Measurements from ENCODE around the gene POLR3F.

The POLR3F gene

DNA sequence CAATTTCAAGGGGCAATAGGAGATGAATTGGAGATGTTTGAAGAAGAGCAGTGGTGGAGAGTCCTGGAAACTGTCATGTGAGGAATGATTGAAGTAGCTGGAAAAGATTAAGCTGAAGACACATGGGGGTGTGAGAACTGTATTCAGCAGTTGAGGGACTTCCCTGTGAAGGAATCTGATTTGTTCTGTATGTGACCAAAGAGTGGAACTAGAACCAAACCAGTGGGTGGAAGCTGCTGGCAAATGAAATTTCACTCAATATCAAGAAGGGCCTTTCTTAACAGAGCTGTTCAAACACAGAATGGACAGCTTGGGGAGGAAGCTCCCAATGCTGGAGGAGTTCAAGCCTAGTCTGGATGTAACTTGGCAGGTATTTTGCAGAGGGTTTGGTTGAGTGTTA, 61.9 kb downstream of the POLR3F start:
- Histone ChIP-seq H3K79me2 (ENCODE audit: low read length) (no peaks in the 10 kb centered on the region), H3K9me3 (ENCODE audit: insufficient read depth, low read length) (no peaks in the 10 kb centered on the region), H3K4me2 (ENCODE audit: low read length) (no peak overlapping the region), H4K20me1 (ENCODE audit: insufficient read depth, low read length) (no peaks in the 10 kb centered on the region), H3K4me1 (ENCODE audit: low read length) (no peaks in the 10 kb centered on the region), H3K4me3 (ENCODE audit: low read length) (no peak overlapping the region), H3K9ac (ENCODE audit: low read length) (no peak overlapping the region), H3K27me3 (ENCODE audit: low read depth, low read length) (no peaks in the 10 kb centered on the region), H2AFZ (ENCODE audit: low read depth, low read length) (no peak overlapping the region), H3K27ac (ENCODE audit: low read length) (no peak overlapping the region), H3K36me3 (replicated peaks; ENCODE audit: low read depth, low read length) (peaks cover 84% of the 10 kb centered on the region)
- no peak for TF ChIP-seq EZH2phosphoT487 (IDR thresholded peaks at IDR 0.05; ENCODE audit: low read depth)
- TF ChIP-seq, protein P1, sequence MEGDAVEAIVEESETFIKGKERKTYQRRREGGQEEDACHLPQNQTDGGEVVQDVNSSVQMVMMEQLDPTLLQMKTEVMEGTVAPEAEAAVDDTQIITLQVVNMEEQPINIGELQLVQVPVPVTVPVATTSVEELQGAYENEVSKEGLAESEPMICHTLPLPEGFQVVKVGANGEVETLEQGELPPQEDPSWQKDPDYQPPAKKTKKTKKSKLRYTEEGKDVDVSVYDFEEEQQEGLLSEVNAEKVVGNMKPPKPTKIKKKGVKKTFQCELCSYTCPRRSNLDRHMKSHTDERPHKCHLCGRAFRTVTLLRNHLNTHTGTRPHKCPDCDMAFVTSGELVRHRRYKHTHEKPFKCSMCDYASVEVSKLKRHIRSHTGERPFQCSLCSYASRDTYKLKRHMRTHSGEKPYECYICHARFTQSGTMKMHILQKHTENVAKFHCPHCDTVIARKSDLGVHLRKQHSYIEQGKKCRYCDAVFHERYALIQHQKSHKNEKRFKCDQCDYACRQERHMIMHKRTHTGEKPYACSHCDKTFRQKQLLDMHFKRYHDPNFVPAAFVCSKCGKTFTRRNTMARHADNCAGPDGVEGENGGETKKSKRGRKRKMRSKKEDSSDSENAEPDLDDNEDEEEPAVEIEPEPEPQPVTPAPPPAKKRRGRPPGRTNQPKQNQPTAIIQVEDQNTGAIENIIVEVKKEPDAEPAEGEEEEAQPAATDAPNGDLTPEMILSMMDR (IDR thresholded peaks at IDR 0.05; ENCODE audit: low read depth, low read length) = no peak

DNA sequence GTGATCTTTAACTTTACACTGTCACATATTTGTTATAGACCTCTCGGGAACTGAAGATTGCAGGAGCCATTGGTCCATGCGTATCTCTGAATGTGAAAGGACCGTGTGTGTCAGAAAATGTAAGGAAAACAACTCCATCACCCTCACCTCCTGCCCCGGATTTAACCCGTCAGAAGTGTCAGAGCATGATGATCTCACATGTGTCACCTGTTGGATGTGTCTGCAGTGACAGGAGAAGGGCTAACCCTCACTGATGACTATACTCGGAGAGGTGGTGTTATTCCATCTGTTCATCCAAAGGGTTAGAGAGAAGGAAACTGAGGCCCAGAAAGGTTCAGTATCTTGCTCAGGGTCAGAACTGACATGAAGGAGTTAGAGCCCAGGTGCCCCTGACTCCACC, 65.4 kb downstream of the POLR3F start:
- Histone ChIP-seq H3K4me3 (ENCODE audit: low read length) (no peak overlapping the region), H4K20me1 (ENCODE audit: insufficient read depth, low read length) (no peaks in the 10 kb centered on the region), H3K36me3 (replicated peaks; ENCODE audit: low read depth, low read length) (peaks cover 75% of the 10 kb centered on the region), H3K4me1 (ENCODE audit: low read length) (no peaks in the 10 kb centered on the region), H3K27me3 (ENCODE audit: low read depth, low read length) (no peaks in the 10 kb centered on the region), H3K4me2 (ENCODE audit: low read length) (no peak overlapping the region), H3K79me2 (ENCODE audit: low read length) (no peaks in the 10 kb centered on the region), H3K9ac (ENCODE audit: low read length) (no peak overlapping the region), H3K9me3 (ENCODE audit: insufficient read depth, low read length) (no peaks in the 10 kb centered on the region), H3K27ac (ENCODE audit: low read length) (no peak overlapping the region), H2AFZ (ENCODE audit: low read depth, low read length) (no peak overlapping the region)
- TF ChIP-seq EZH2phosphoT487 (IDR thresholded peaks at IDR 0.05; ENCODE audit: low read depth) = no peak
- TF ChIP-seq, protein P1 (IDR thresholded peaks at IDR 0.05; ENCODE audit: low read depth, low read length) = no peak

DNA sequence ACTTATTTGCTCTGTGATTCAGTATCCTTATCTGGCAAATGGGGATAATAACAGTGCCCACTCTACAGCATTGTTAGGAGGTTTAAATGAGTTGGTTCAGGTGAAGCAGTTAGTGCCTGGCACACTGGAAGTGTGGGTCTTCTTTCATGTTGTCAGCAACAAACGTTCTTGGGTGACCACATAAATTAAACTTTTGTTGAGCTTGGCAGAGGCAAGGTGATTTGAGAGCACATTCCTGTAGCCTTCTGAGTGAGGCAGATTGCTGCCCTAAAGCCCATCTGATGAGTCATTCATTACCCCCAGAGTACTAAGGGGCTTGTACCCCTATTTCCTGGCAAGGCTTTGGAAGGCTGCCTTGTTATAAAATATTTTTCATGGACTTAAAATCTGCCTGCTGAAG, 66.3 kb downstream of the POLR3F start:
- Histone ChIP-seq H3K4me3 (ENCODE audit: low read length) (no peak overlapping the region), H3K9ac (ENCODE audit: low read length) (no peak overlapping the region), H4K20me1 (ENCODE audit: insufficient read depth, low read length) (no peaks in the 10 kb centered on the region), H3K4me2 (ENCODE audit: low read length) (no peak overlapping the region), H2AFZ (ENCODE audit: low read depth, low read length) (no peak overlapping the region), H3K27ac (ENCODE audit: low read length) (no peak overlapping the region), H3K4me1 (ENCODE audit: low read length) (no peaks in the 10 kb centered on the region), H3K9me3 (ENCODE audit: insufficient read depth, low read length) (no peaks in the 10 kb centered on the region), H3K79me2 (ENCODE audit: low read length) (no peaks in the 10 kb centered on the region), H3K36me3 (replicated peaks; ENCODE audit: low read depth, low read length) (peaks cover 74% of the 10 kb centered on the region), H3K27me3 (ENCODE audit: low read depth, low read length) (no peaks in the 10 kb centered on the region)
- TF ChIP-seq, protein P1 (IDR thresholded peaks at IDR 0.05; ENCODE audit: low read depth, low read length) = no peak
- TF ChIP-seq EZH2phosphoT487 (IDR thresholded peaks at IDR 0.05; ENCODE audit: low read depth) = no peak

DNA sequence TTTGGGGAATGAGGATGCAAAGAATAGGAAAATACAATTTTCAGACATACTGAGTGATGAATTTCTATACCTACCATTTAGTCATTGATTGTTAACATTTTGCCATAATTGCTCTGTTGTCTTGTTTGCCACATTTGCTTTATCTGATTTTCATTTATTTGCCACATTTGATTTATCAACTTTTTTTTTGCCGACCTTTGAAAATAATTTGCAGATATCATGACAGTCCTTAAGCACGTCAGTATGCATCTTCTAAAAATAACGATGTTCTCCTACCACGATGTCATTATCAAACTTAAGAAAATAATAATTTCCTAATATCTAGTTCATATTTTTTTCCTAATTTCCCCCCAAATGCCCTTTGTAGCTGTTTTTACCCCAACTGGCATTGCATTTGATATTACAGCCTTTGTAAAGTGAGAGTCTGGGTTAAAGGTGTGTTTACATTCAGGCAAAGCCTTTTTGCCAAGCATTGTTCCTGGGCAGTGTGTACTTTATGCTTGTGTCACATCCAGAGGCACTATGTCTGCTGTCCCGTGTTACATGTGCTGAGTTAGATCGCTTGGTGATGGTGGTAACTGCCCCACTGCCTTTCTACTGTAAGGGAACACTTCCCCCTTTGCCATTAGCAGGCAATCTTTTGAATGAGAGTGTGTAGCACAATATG, 66.9 kb downstream of the POLR3F start:
- Histone ChIP-seq H3K79me2 (ENCODE audit: low read length) (no peaks in the 10 kb centered on the region), H3K9ac (ENCODE audit: low read length) (no peak overlapping the region), H3K4me1 (ENCODE audit: low read length) (no peaks in the 10 kb centered on the region), H3K27me3 (ENCODE audit: low read depth, low read length) (no peaks in the 10 kb centered on the region), H3K36me3 (replicated peaks; ENCODE audit: low read depth, low read length) (peaks cover 72% of the 10 kb centered on the region), H2AFZ (ENCODE audit: low read depth, low read length) (no peak overlapping the region), H4K20me1 (ENCODE audit: insufficient read depth, low read length) (no peaks in the 10 kb centered on the region), H3K4me3 (ENCODE audit: low read length) (no peak overlapping the region), H3K9me3 (ENCODE audit: insufficient read depth, low read length) (no peaks in the 10 kb centered on the region), H3K27ac (ENCODE audit: low read length) (no peak overlapping the region), H3K4me2 (ENCODE audit: low read length) (no peak overlapping the region)
- no peak for TF ChIP-seq EZH2phosphoT487 (IDR thresholded peaks at IDR 0.05; ENCODE audit: low read depth)
- TF ChIP-seq, protein P1 (IDR thresholded peaks at IDR 0.05; ENCODE audit: low read depth, low read length) = no peak
